GM12865 (cell line): ENCODE results near the gene TMBIM6.

Experiments
- DNase-seq: peaks from one replicate; pipeline ENCODE4 v3.0.0; 2010; ENCODE audit warnings: low read depth
- H3K4me3 ChIP-seq: 2 replicates; pipeline ENCODE4 v1.5.1; 2011; ENCODE audit warnings: mild to moderate bottlenecking, low read depth, low read length, control low read depth
- CTCF ChIP-seq: IDR thresholded peaks from 2 replicates; pipeline ENCODE4 v1.5.1; 2011; ENCODE audit warnings: low read length, control low read depth, low read depth, inconsistent platforms; ENCODE audit not compliant: insufficient read depth; ENCODE audit errors: missing control alignments

Gene TMBIM6

GRCh38 chr12:49740930-49741881 lies at the start of gene TMBIM6:
TMBIM6 (plus strand) TSS chr12:49741557; CDS start chr12:49752494, 10,937 bp downstream.
- peak within 1 kb of the TSS; percentile 53 for H3K4me3 ChIP-seq
- DNase-seq, result peak; percentile 100
- TF ChIP-seq CTCF, result peak; percentile 97

GRCh38 chr12:49692851-49693250 lies 48.5 kb upstream of the TMBIM6 start:
- no peak for TF ChIP-seq CTCF
- no peak overlapping the region for H3K4me3 ChIP-seq
- DNase-seq, result no peak

GRCh38 chr12:49693931-49694444 lies 47.4 kb upstream of the TMBIM6 start:
- H3K4me3 ChIP-seq, result no peak overlapping the region
- DNase-seq, result no peak
- no peak for TF ChIP-seq CTCF

GRCh38 chr12:49696723-49697122 lies 44.6 kb upstream of the TMBIM6 start:
- no peak for DNase-seq
- no peak for TF ChIP-seq CTCF

GRCh38 chr12:49697808-49698207 lies 43.5 kb upstream of the TMBIM6 start:
- H3K4me3 ChIP-seq, result peak overlapping the region; percentile 13; the same call in 1 of the 2 replicates
- TF ChIP-seq CTCF, result no peak

More at GRCh38 chr12:49696723-49697122, 44.6 kb upstream of the TMBIM6 start:
- H3K4me3 ChIP-seq, result no peak overlapping the region

GRCh38 chr12:49698619-49699545 lies 42.5 kb upstream of the TMBIM6 start:
- no peak for TF ChIP-seq CTCF
- H3K4me3 ChIP-seq, result peak overlapping the region; percentile 29
- peak; percentile 93 for DNase-seq

More at GRCh38 chr12:49697808-49698207, 43.5 kb upstream of the TMBIM6 start:
- DNase-seq, result no peak
